ENCODE data around the gene PCDHB16.
"Not testable (repeated sequence)": the region's sequence is repeated elsewhere in the genome, so short reads cannot be mapped to it uniquely, and the experiment has no call there.

The PCDHB16 gene

GRCh38 chr5:141174291-141175104 is 7.7 kb upstream of the PCDHB16 start:
- H3K4me1 Mint-ChIP-seq (ENCODE audit: low read depth); H3K36me3 Mint-ChIP-seq (ENCODE audit: low read depth); H3K27ac Mint-ChIP-seq; intact Hi-C loops (cut with micrococcal nuclease); H3K27me3 Mint-ChIP-seq; H3K4me3 Mint-ChIP-seq: not testable (repeated sequence)
- H3K9me3 Mint-ChIP-seq: peaks cover 30% of the 10 kb centered on the region

GRCh38 chr5:141175933-141176332 is 6.3 kb upstream of the PCDHB16 start:
- intact Hi-C loops (cut with micrococcal nuclease): no loop called here
- no peak overlapping the region for H3K4me3 Mint-ChIP-seq
- H3K4me1 Mint-ChIP-seq (ENCODE audit: low read depth): no peaks in the 10 kb centered on the region
- H3K9me3 Mint-ChIP-seq: peaks cover 28% of the 10 kb centered on the region
- no peaks in the 10 kb centered on the region for H3K36me3 Mint-ChIP-seq (ENCODE audit: low read depth)
- H3K27ac Mint-ChIP-seq: no peak overlapping the region
- peaks cover 7% of the 10 kb centered on the region for H3K27me3 Mint-ChIP-seq

- H3K4me3 Mint-ChIP-seq; intact Hi-C loops (cut with micrococcal nuclease); H3K4me1 Mint-ChIP-seq (ENCODE audit: low read depth); H3K36me3 Mint-ChIP-seq (ENCODE audit: low read depth); H3K27ac Mint-ChIP-seq: not testable (repeated sequence)
- Mint-ChIP-seq H3K27me3 (peaks cover 14% of the 10 kb centered on the region), H3K9me3 (peaks cover 35% of the 10 kb centered on the region)
Measured at GRCh38 chr5:141177577-141178191, 4.5 kb upstream of the PCDHB16 start, which contains the start of gene PCDHB8. PCDHB8 (plus strand) TSS chr5:141177790; CDS start chr5:141178035, 245 bp downstream.

- H3K27me3 Mint-ChIP-seq: peaks cover 18% of the 10 kb centered on the region
- H3K4me1 Mint-ChIP-seq (ENCODE audit: low read depth); H3K27ac Mint-ChIP-seq; H3K4me3 Mint-ChIP-seq; intact Hi-C loops (cut with micrococcal nuclease); H3K36me3 Mint-ChIP-seq (ENCODE audit: low read depth): not testable (repeated sequence)
- H3K9me3 Mint-ChIP-seq: peaks cover 33% of the 10 kb centered on the region
Measured at GRCh38 chr5:141179371-141179770, 2.8 kb upstream of the PCDHB16 start.

- H3K9me3 Mint-ChIP-seq: peaks cover 36% of the 10 kb centered on the region
- H3K4me1 Mint-ChIP-seq (ENCODE audit: low read depth); H3K27ac Mint-ChIP-seq; intact Hi-C loops (cut with micrococcal nuclease); H3K36me3 Mint-ChIP-seq (ENCODE audit: low read depth); H3K4me3 Mint-ChIP-seq: not testable (repeated sequence)
- peaks cover 23% of the 10 kb centered on the region for H3K27me3 Mint-ChIP-seq
Measured at GRCh38 chr5:141179876-141180275, 2.3 kb upstream of the PCDHB16 start.

GRCh38 chr5:141180313-141180712 is 1.9 kb upstream of the PCDHB16 start:
- peaks cover 40% of the 10 kb centered on the region for H3K9me3 Mint-ChIP-seq
- intact Hi-C loops (cut with micrococcal nuclease): no loop called here
- no peak overlapping the region for H3K27ac Mint-ChIP-seq
- H3K27me3 Mint-ChIP-seq: peaks cover 24% of the 10 kb centered on the region
- H3K4me1 Mint-ChIP-seq (ENCODE audit: low read depth): no peaks in the 10 kb centered on the region
- H3K36me3 Mint-ChIP-seq (ENCODE audit: low read depth): no peaks in the 10 kb centered on the region
- H3K4me3 Mint-ChIP-seq: no peak overlapping the region

- H3K4me3 Mint-ChIP-seq; H3K27ac Mint-ChIP-seq; H3K36me3 Mint-ChIP-seq (ENCODE audit: low read depth); intact Hi-C loops (cut with micrococcal nuclease); H3K4me1 Mint-ChIP-seq (ENCODE audit: low read depth): not testable (repeated sequence)
- Mint-ChIP-seq H3K27me3 (peaks cover 42% of the 10 kb centered on the region), H3K9me3 (peaks cover 67% of the 10 kb centered on the region)
Measured at GRCh38 chr5:141184117-141184855, 2.1 kb downstream of the PCDHB16 start.

- intact Hi-C loops (cut with micrococcal nuclease): no loop called here
- peaks cover 49% of the 10 kb centered on the region for H3K27me3 Mint-ChIP-seq
Measured at GRCh38 chr5:141186897-141187512, 4.8 kb downstream of the PCDHB16 start, which contains the start of gene PCDHB9. PCDHB9 (plus strand) TSS chr5:141187161; CDS start chr5:141187319, 158 bp downstream.

GRCh38 chr5:141188682-141189081 is 6.5 kb downstream of the PCDHB16 start:
- H3K36me3 Mint-ChIP-seq (ENCODE audit: low read depth); H3K27ac Mint-ChIP-seq; H3K4me3 Mint-ChIP-seq; H3K4me1 Mint-ChIP-seq (ENCODE audit: low read depth); intact Hi-C loops (cut with micrococcal nuclease): not testable (repeated sequence)
- Mint-ChIP-seq H3K27me3 (peaks cover 41% of the 10 kb centered on the region), H3K9me3 (peaks cover 63% of the 10 kb centered on the region)

More at GRCh38 chr5:141186897-141187512, 4.8 kb downstream of the PCDHB16 start, which contains the start of gene PCDHB9:
- Mint-ChIP-seq H3K9me3 (peaks cover 66% of the 10 kb centered on the region), H3K27ac (no peak within 1 kb of the TSS), H3K36me3 (ENCODE audit: low read depth) (no peaks in the 10 kb centered on the region), H3K4me1 (ENCODE audit: low read depth) (no peaks in the 10 kb centered on the region), H3K4me3 (no peak within 1 kb of the TSS)

GRCh38 chr5:141189131-141189530 is 6.9 kb downstream of the PCDHB16 start:
- H3K4me3 Mint-ChIP-seq; H3K27ac Mint-ChIP-seq; intact Hi-C loops (cut with micrococcal nuclease); H3K4me1 Mint-ChIP-seq (ENCODE audit: low read depth); H3K36me3 Mint-ChIP-seq (ENCODE audit: low read depth): not testable (repeated sequence)
- Mint-ChIP-seq H3K9me3 (peaks cover 62% of the 10 kb centered on the region), H3K27me3 (peaks cover 41% of the 10 kb centered on the region)

GRCh38 chr5:141192110-141192725 is 10.0 kb downstream of the PCDHB16 start, which contains the start of gene PCDHB10:
PCDHB10 (plus strand) TSS chr5:141192353; CDS start chr5:141192553, 200 bp downstream.
- Mint-ChIP-seq H3K27ac (no peak within 1 kb of the TSS), H3K9me3 (peaks cover 52% of the 10 kb centered on the region), H3K4me1 (ENCODE audit: low read depth) (no peaks in the 10 kb centered on the region), H3K27me3 (peaks cover 32% of the 10 kb centered on the region), H3K4me3 (no peak within 1 kb of the TSS), H3K36me3 (ENCODE audit: low read depth) (no peaks in the 10 kb centered on the region)
- intact Hi-C loops (cut with micrococcal nuclease): no loop called here

- intact Hi-C loops (cut with micrococcal nuclease); H3K4me1 Mint-ChIP-seq (ENCODE audit: low read depth); H3K27ac Mint-ChIP-seq; H3K4me3 Mint-ChIP-seq; H3K36me3 Mint-ChIP-seq (ENCODE audit: low read depth): not testable (repeated sequence)
- peaks cover 19% of the 10 kb centered on the region for H3K27me3 Mint-ChIP-seq
- peaks cover 52% of the 10 kb centered on the region for H3K9me3 Mint-ChIP-seq
Measured at GRCh38 chr5:141194332-141194731, 12.1 kb downstream of the PCDHB16 start.

GRCh38 chr5:141196363-141196762 is 14.2 kb downstream of the PCDHB16 start:
- Mint-ChIP-seq H3K9me3 (peaks cover 64% of the 10 kb centered on the region), H3K36me3 (ENCODE audit: low read depth) (no peaks in the 10 kb centered on the region), H3K27me3 (peaks cover 17% of the 10 kb centered on the region), H3K27ac (no peak overlapping the region), H3K4me1 (ENCODE audit: low read depth) (no peaks in the 10 kb centered on the region), H3K4me3 (no peak overlapping the region)
- intact Hi-C loops (cut with micrococcal nuclease): no loop called here
